DOHH2 (cell line): Measurements from ENCODE around the gene RNF123.

Source experiments
- H3F3A ChIP-seq: fragments of 200-600 bp; sonication (generic), shearing (Covaris generic); 2 replicates; pipeline ENCODE4 v1.6.0; 2016; ENCODE audit warnings: antibody characterized with exemption, mild to moderate bottlenecking; ENCODE audit not compliant: control insufficient read depth, insufficient read depth
- H3K27ac ChIP-seq: fragments of 200-600 bp; sonication (generic); 2 replicates; pipeline ENCODE4 v1.5.1; 2014; ENCODE audit warnings: low read depth, mild to moderate bottlenecking, low read length, moderate library complexity
- H3K27me3 ChIP-seq: fragments of 200-600 bp; sonication (generic); 2 replicates; pipeline ENCODE4 v1.6.1; 2014; ENCODE audit warnings: mild to moderate bottlenecking, low read length, mixed read lengths; ENCODE audit not compliant: control insufficient read depth
- H3K36me3 ChIP-seq: fragments of 200-600 bp; sonication (generic); 2 replicates; pipeline ENCODE4 v1.6.1; 2014; ENCODE audit warnings: mild to moderate bottlenecking, low read length, moderate library complexity, mixed read lengths; ENCODE audit not compliant: control insufficient read depth
- H3K4me1 ChIP-seq: fragments of 200-600 bp; sonication (generic); 2 replicates; pipeline ENCODE4 v1.6.1; 2014; ENCODE audit warnings: mild to moderate bottlenecking, low read length, mixed read lengths; ENCODE audit not compliant: control insufficient read depth
- H3K4me2 ChIP-seq: fragments of 200-600 bp; sonication (generic); 2 replicates; pipeline ENCODE4 v1.6.0; 2014; ENCODE audit warnings: mild to moderate bottlenecking, low read length, moderate library complexity
- H3K4me3 ChIP-seq: fragments of 200-600 bp; sonication (generic); 2 replicates; pipeline ENCODE4 v1.5.1; 2014; ENCODE audit warnings: mild to moderate bottlenecking, low read length, mixed read lengths
- H3K79me2 ChIP-seq: fragments of 200-600 bp; sonication (generic); 2 replicates; pipeline ENCODE4 v1.6.1; 2014; ENCODE audit warnings: mild to moderate bottlenecking, low read length, mixed read lengths; ENCODE audit not compliant: control insufficient read depth
- H3K9me2 ChIP-seq: fragments of 200-600 bp; sonication (generic); replicated peaks from 2 replicates; pipeline ENCODE4 v1.6.1; 2014; ENCODE audit warnings: mild to moderate bottlenecking, low read length, mixed read lengths; ENCODE audit not compliant: control insufficient read depth
- H3K9me3 ChIP-seq: fragments of 200-600 bp; sonication (generic); 2 replicates; pipeline ENCODE4 v1.6.1; 2014; ENCODE audit warnings: antibody characterized with exemption, low read length, mixed read lengths; ENCODE audit not compliant: control insufficient read depth, insufficient read depth
- H4K20me1 ChIP-seq: fragments of 200-600 bp; sonication (generic); 2 replicates; pipeline ENCODE4 v1.6.0; 2014; ENCODE audit warnings: low read depth, mild to moderate bottlenecking, antibody characterized with exemption, low read length, moderate library complexity; ENCODE audit not compliant: control insufficient read depth, insufficient read depth
- EZH2phosphoT487 ChIP-seq: fragments of 200-600 bp; sonication (generic); IDR thresholded peaks from 2 replicates; pipeline ENCODE4 v1.6.1; 2017; ENCODE audit warnings: borderline replicate concordance, mild to moderate bottlenecking, antibody characterized with exemption, low read length, moderate library complexity, mixed read lengths
- TF ChIP-seq, protein P1 (sequence below): fragments of 200-600 bp; sonication (generic); IDR thresholded peaks from one replicate; pipeline ENCODE4 v1.5.1; 2014; ENCODE audit warnings: antibody characterized with exemption, mild to moderate bottlenecking, low read depth, low read length; ENCODE audit not compliant: poor library complexity, severe bottlenecking

The RNF123 gene

DNA sequence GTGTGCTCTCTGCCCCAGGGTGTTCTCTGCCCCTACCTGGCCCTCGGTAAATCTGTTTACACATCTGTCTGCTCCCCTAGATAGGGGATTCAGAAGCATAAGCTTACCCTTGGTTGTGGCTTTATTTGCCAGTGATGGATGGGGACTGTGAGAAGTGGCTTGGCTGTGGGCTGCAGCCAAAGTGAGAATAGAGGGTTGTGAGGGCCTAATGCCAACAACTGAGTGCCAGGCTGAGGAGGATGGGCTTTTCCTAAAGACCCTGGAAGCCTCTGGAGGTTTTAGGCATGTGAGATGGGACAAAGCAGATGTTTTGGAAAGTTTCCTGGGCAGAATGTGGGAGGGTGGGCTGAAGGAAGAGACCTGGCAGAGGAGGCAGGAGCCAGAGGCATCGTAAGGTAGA, 30.6 kb upstream of the RNF123 start:
- Histone ChIP-seq H3K79me2 (no peaks in the 10 kb centered on the region), H3K27ac (no peak overlapping the region), H3F3A (no peaks in the 10 kb centered on the region), H3K4me2 (no peak overlapping the region), H3K27me3 (no peaks in the 10 kb centered on the region), H3K9me3 (no peaks in the 10 kb centered on the region), H3K36me3 (no peaks in the 10 kb centered on the region), H3K4me3 (no peak overlapping the region), H3K4me1 (peaks cover 12% of the 10 kb centered on the region), H4K20me1 (no peaks in the 10 kb centered on the region), H3K9me2 (no peaks in the 10 kb centered on the region)
- TF ChIP-seq, protein P1, sequence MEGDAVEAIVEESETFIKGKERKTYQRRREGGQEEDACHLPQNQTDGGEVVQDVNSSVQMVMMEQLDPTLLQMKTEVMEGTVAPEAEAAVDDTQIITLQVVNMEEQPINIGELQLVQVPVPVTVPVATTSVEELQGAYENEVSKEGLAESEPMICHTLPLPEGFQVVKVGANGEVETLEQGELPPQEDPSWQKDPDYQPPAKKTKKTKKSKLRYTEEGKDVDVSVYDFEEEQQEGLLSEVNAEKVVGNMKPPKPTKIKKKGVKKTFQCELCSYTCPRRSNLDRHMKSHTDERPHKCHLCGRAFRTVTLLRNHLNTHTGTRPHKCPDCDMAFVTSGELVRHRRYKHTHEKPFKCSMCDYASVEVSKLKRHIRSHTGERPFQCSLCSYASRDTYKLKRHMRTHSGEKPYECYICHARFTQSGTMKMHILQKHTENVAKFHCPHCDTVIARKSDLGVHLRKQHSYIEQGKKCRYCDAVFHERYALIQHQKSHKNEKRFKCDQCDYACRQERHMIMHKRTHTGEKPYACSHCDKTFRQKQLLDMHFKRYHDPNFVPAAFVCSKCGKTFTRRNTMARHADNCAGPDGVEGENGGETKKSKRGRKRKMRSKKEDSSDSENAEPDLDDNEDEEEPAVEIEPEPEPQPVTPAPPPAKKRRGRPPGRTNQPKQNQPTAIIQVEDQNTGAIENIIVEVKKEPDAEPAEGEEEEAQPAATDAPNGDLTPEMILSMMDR = no peak
- no peak for TF ChIP-seq EZH2phosphoT487

DNA sequence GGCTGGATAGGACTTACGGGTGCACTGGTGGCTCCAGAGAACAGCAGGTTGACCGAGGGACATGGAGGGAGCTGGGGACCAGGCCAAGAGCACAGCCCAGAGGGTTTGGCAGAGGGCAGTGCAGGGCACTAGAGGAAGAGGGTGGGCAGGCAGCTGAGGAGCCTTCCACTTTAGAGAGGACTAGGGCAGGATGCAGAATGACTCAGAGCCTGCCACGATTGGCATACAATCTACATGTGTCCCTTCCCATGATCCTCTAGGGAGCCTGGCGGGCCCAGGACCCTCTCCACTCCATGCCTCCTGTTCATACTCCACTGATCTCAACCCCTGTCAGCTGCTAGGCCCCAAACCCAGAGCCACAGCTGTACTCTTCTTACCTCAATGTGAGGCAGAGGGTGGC, 29.6 kb upstream of the RNF123 start:
- H3K36me3 ChIP-seq = no peaks in the 10 kb centered on the region
- H4K20me1 ChIP-seq = no peaks in the 10 kb centered on the region
- no peaks in the 10 kb centered on the region for H3K79me2 ChIP-seq
- no peaks in the 10 kb centered on the region for H3K27me3 ChIP-seq
- no peaks in the 10 kb centered on the region for H3K9me3 ChIP-seq
- no peaks in the 10 kb centered on the region for H3F3A ChIP-seq
- H3K4me1 ChIP-seq = peaks cover 12% of the 10 kb centered on the region
- H3K4me2 ChIP-seq = no peak overlapping the region
- H3K27ac ChIP-seq = no peak overlapping the region
- TF ChIP-seq EZH2phosphoT487 = no peak
- TF ChIP-seq, protein P1 = no peak
- no peaks in the 10 kb centered on the region for H3K9me2 ChIP-seq
- no peak overlapping the region for H3K4me3 ChIP-seq

DNA sequence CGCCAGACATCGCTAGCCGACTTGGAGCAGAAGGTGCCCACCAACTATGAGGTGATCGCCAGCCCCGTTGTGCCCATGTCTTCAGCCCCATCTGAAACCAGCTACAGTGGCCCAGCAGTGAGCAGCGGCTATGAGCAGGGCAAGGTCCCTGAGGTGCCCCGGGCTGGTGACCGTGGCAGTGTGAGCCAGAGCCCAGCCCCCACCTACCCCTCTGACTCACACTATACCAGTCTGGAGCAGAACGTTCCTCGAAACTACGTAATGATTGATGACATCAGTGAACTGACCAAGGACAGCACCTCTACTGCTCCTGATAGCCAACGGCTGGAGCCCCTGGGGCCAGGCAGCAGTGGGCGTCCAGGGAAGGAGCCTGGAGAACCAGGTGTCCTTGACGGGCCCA, 28.1 kb upstream of the RNF123 start:
- Histone ChIP-seq H3K9me2 (no peaks in the 10 kb centered on the region), H3K27ac (no peak overlapping the region), H3K4me2 (no peak overlapping the region), H3K4me1 (peaks cover 9% of the 10 kb centered on the region), H3F3A (no peaks in the 10 kb centered on the region), H3K27me3 (no peaks in the 10 kb centered on the region), H3K9me3 (no peaks in the 10 kb centered on the region), H3K79me2 (no peaks in the 10 kb centered on the region), H3K4me3 (no peak overlapping the region), H4K20me1 (no peaks in the 10 kb centered on the region), H3K36me3 (no peaks in the 10 kb centered on the region)
- TF ChIP-seq, protein P1 = no peak
- TF ChIP-seq EZH2phosphoT487 = no peak

GRCh38 chr3:49662021-49662420, 27.3 kb upstream of the RNF123 start:
- TF ChIP-seq, protein P1 = no peak
- TF ChIP-seq EZH2phosphoT487 = no peak
- no peak overlapping the region for H3K4me3 ChIP-seq
- no peaks in the 10 kb centered on the region for H3F3A ChIP-seq
- H3K79me2 ChIP-seq = no peaks in the 10 kb centered on the region
- H4K20me1 ChIP-seq = no peaks in the 10 kb centered on the region
- H3K36me3 ChIP-seq = no peaks in the 10 kb centered on the region
- no peak overlapping the region for H3K4me2 ChIP-seq
- H3K4me1 ChIP-seq = peaks cover 2% of the 10 kb centered on the region; the same call in 1 of the 2 replicates
- no peaks in the 10 kb centered on the region for H3K27me3 ChIP-seq
- no peaks in the 10 kb centered on the region for H3K9me3 ChIP-seq
- no peaks in the 10 kb centered on the region for H3K9me2 ChIP-seq
- H3K27ac ChIP-seq = no peak overlapping the region
